GM12874 (cell line): ENCODE measurements around the gene MAF.

Source experiments
- CTCF ChIP-seq: IDR thresholded peaks from 2 replicates; pipeline ENCODE4 v1.5.1; 2011; ENCODE audit warnings: low read depth, mild to moderate bottlenecking, control low read depth, low read length, moderate library complexity; ENCODE audit not compliant: insufficient read depth

The MAF gene

GRCh38 chr16:79627092-79627491 is 26.6 kb upstream of the MAF start:
- no peak for TF ChIP-seq CTCF

DNA sequence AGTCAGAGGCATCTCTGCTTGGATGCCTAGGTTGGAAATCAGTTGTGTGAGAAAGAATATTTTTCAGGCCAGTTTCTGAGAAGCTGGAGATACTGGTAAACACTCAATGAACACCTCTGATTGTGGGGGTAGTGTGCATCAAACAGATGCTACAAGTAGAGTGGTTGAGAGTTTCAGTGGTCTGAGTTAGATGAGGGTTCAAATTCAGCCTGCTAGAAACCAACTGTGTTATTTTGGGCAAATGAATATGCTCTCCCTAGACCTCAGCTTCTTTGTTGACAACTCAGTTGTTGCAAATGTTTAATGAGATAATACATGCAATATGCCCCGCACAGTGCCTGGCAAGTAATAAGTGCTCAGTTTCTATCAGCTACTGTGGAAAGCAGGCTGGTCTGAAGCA is 25.2 kb upstream of the MAF start:
- no peak for TF ChIP-seq CTCF

GRCh38 chr16:79623824-79624223 is 23.3 kb upstream of the MAF start:
- no peak for TF ChIP-seq CTCF

DNA sequence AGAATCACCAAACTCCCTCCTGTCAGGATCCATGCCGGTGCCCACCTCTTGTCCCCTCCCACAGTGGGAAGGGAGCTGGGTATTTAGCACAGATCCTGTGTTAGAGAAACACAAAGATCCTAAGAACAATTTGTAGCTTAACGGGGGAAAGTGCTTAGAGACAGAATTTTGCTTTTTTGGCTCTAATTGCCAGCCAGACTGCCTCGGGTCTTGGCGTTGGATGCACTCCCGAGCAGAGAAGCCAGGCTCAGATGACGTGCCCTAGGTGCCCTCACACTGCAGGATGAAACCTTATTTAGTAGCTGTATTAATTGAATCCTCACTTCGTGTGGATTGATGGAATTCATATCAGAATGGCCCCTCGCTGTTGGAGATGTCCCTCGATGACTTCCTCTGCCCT is 22.5 kb upstream of the MAF start:
- TF ChIP-seq CTCF = no peak

DNA sequence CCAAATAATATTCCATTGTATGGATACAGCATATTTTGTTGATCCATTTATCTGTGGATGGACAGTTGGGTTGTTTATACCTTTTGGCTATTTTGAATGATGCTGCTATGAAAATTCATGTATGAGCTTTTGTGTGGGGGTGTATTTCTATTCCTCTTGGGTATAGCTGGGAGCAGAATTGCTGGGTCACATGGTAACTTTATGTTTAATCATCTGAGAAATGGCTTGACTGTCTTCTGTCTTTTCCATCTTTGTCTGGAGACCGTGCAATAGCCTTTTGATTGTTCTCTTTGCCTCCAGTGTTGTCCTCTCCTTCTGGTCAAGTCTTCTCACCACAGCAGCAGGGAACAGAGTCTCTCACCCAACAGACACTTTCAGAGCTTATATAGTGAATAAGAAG is 20.5 kb upstream of the MAF start:
- TF ChIP-seq CTCF = no peak

GRCh38 chr16:79618692-79619050 is 18.1 kb upstream of the MAF start:
- TF ChIP-seq CTCF = no peak

- no peak for TF ChIP-seq CTCF
Measured at GRCh38 chr16:79618041-79618691, 17.6 kb upstream of the MAF start.

GRCh38 chr16:79613009-79613408 is 12.5 kb upstream of the MAF start:
- no peak for TF ChIP-seq CTCF
